ENCODE results near the gene RIPPLY3. TPM values are rescaled to one million over a fixed set of nuclear protein-coding genes. Genes with fewer than 3 reads are reported as not detected.

RIPPLY3 gene
- total RNA-seq, 3 donors from 2014 or later (not counting 1 experiment from before 2014, with no cell fraction given), result not detected

- Mint-ChIP-seq H3K27me3 (ENCODE audit: low read depth in 2 of 2) (peaks cover 0 to 10% of the 10 kb centered on the region in 2 donors), H3K4me1 (peaks cover 13% of the 10 kb centered on the region in 2 donors), H3K9me3 (no peaks in the 10 kb centered on the region), H3K27ac (peak overlapping the region in 1 of 2 donors; percentile 45), H3K36me3 (no peaks in the 10 kb centered on the region), H3K4me3 (no peak overlapping the region)
- H3K27me3 ChIP-seq (ENCODE audit: control insufficient read depth, insufficient read depth, low read length), result no peaks in the 10 kb centered on the region
- ATAC-seq (no peak), DNase-seq (no peak)
- intact Hi-C loops (cut with micrococcal nuclease), result no loop called here
- H3K36me3 ChIP-seq (ENCODE audit: control insufficient read depth, insufficient read depth, low read length), result no peaks in the 10 kb centered on the region
- no peak overlapping the region for H3K27ac ChIP-seq (ENCODE audit: low read length)
- no peaks in the 10 kb centered on the region for H3K9me3 ChIP-seq (ENCODE audit: control insufficient read depth, insufficient read depth, low read length)
- peaks cover 15% of the 10 kb centered on the region for H3K4me1 ChIP-seq (ENCODE audit: control insufficient read depth, insufficient read depth, low read length)
- TF ChIP-seq CTCF (IDR thresholded peaks at IDR 0.05), result no peak
- no peak overlapping the region for H3K4me3 ChIP-seq (ENCODE audit: low read length)
- WGBS (ENCODE audit: insufficient coverage), result 84% methylated on average over 5 of the region's 5 CpGs
Measured at GRCh38 chr21:36976228-36976861, 30.2 kb upstream of the RIPPLY3 start.

GRCh38 chr21:36976882-36977651 lies 29.4 kb upstream of the RIPPLY3 start:
- no peaks in the 10 kb centered on the region for H3K9me3 ChIP-seq (ENCODE audit: control insufficient read depth, insufficient read depth, low read length)
- DNase-seq (peak in 1 of 2 donors; percentile 70), ATAC-seq (peak; percentile 57 to 80 (median 80))
- no peaks in the 10 kb centered on the region for H3K36me3 Mint-ChIP-seq
- H3K4me3 ChIP-seq (ENCODE audit: low read length), result no peak overlapping the region
- whole genome bisulfite sequencing (ENCODE audit: insufficient coverage), result 17% methylated on average over 7 of the region's 8 CpGs
- H3K4me3 Mint-ChIP-seq, result no peak overlapping the region
- H3K4me1 Mint-ChIP-seq, result peaks cover 13% of the 10 kb centered on the region in 2 donors
- peaks cover 0 to 15% of the 10 kb centered on the region in 2 donors for H3K27me3 Mint-ChIP-seq (ENCODE audit: low read depth in 2 of 2)
- peaks cover 15% of the 10 kb centered on the region for H3K4me1 ChIP-seq (ENCODE audit: control insufficient read depth, insufficient read depth, low read length)
- intact Hi-C loops (cut with micrococcal nuclease), result no loop called here
- peak; percentile 45 for TF ChIP-seq CTCF (IDR thresholded peaks at IDR 0.05)
- H3K27ac Mint-ChIP-seq, result peak overlapping the region in 1 of 2 donors; percentile 45
- H3K27me3 ChIP-seq (ENCODE audit: control insufficient read depth, insufficient read depth, low read length), result peaks cover 3% of the 10 kb centered on the region
- H3K27ac ChIP-seq (ENCODE audit: low read length), result no peak overlapping the region
- no peaks in the 10 kb centered on the region for H3K9me3 Mint-ChIP-seq
- no peaks in the 10 kb centered on the region for H3K36me3 ChIP-seq (ENCODE audit: control insufficient read depth, insufficient read depth, low read length)

- peak; percentile 40 to 73 (median 62) for ATAC-seq
- WGBS (ENCODE audit: insufficient coverage), result 18% methylated on average over 53 of the region's 53 CpGs
- H3K4me3 ChIP-seq (ENCODE audit: low read length), result no peak overlapping the region
- H3K9me3 Mint-ChIP-seq, result no peaks in the 10 kb centered on the region
- no peak for TF ChIP-seq CTCF (IDR thresholded peaks at IDR 0.05)
- no peaks in the 10 kb centered on the region for H3K9me3 ChIP-seq (ENCODE audit: control insufficient read depth, insufficient read depth, low read length)
- peaks cover 0 to 15% of the 10 kb centered on the region in 2 donors for H3K27me3 Mint-ChIP-seq (ENCODE audit: low read depth in 2 of 2)
- H3K36me3 Mint-ChIP-seq, result no peaks in the 10 kb centered on the region
- no peaks in the 10 kb centered on the region for H3K36me3 ChIP-seq (ENCODE audit: control insufficient read depth, insufficient read depth, low read length)
- H3K27ac Mint-ChIP-seq, result peak overlapping the region in 1 of 2 donors; percentile 63
- peak in 1 of 2 donors; percentile 30 for DNase-seq
- H3K4me1 ChIP-seq (ENCODE audit: control insufficient read depth, insufficient read depth, low read length), result peaks cover 15% of the 10 kb centered on the region
- peak overlapping the region; percentile 69 for H3K4me3 Mint-ChIP-seq
- H3K27ac ChIP-seq (ENCODE audit: low read length), result no peak overlapping the region
- intact Hi-C loops (cut with micrococcal nuclease), result loop anchor here (1.0 kb wide), 1 partner anchor 9 kb away; no protein-coding TSS in a partner anchor
- peaks cover 4% of the 10 kb centered on the region for H3K27me3 ChIP-seq (ENCODE audit: control insufficient read depth, insufficient read depth, low read length)
- H3K4me1 Mint-ChIP-seq, result peaks cover 13% of the 10 kb centered on the region in 2 donors
Measured at GRCh38 chr21:36980280-36981048, 26.0 kb upstream of the RIPPLY3 start.

Data from natural killer cell (primary cell).